GM21528 (cell line): ENCODE results near the gene MSMO1.
"Not testable (repeated sequence)": the region's sequence is repeated elsewhere in the genome, so short reads cannot be mapped to it uniquely, and the experiment has no call there.

Experiments used
- ATAC-seq: cut with Tn5 transposase; IDR thresholded peaks from one replicate; pipeline ENCODE4 v1.9.1; 2021; ENCODE audit warnings: mild to moderate bottlenecking, moderate library complexity; ENCODE audit not compliant: unreplicated experiment, low FRiP score

The MSMO1 gene

GRCh38 chr4:165324236-165324917 lies 3.1 kb upstream of the MSMO1 start:
- ATAC-seq, result no peak

- ATAC-seq, result no peak
Measured at GRCh38 chr4:165324918-165325304, 2.6 kb upstream of the MSMO1 start.

GRCh38 chr4:165325732-165326512 lies 1.5 kb upstream of the MSMO1 start:
- no peak for ATAC-seq

- ATAC-seq, result peak; percentile 21
Measured at GRCh38 chr4:165326831-165327210, 648 bp upstream of the MSMO1 start.

- ATAC-seq, result peak; percentile 6
Measured at GRCh38 chr4:165328101-165328425, 594 bp downstream of the MSMO1 start.

- no peak for ATAC-seq
Measured at GRCh38 chr4:165328708-165329107, 1.2 kb downstream of the MSMO1 start.

- ATAC-seq, result no peak
Measured at GRCh38 chr4:165330071-165330470, 2.6 kb downstream of the MSMO1 start.

GRCh38 chr4:165330666-165331065 lies 3.2 kb downstream of the MSMO1 start:
- ATAC-seq, result no peak

- no peak for ATAC-seq
Measured at GRCh38 chr4:165331359-165331758, 3.9 kb downstream of the MSMO1 start.

- ATAC-seq, result no peak
Measured at GRCh38 chr4:165331823-165332222, 4.4 kb downstream of the MSMO1 start.

GRCh38 chr4:165332502-165332901 lies 5.0 kb downstream of the MSMO1 start:
- no peak for ATAC-seq

- ATAC-seq, result no peak
Measured at GRCh38 chr4:165335163-165335703, 7.8 kb downstream of the MSMO1 start.

GRCh38 chr4:165336743-165337142 lies 9.3 kb downstream of the MSMO1 start:
- ATAC-seq, result no peak

GRCh38 chr4:165342340-165342739 lies 14.9 kb downstream of the MSMO1 start:
- not testable (repeated sequence) for ATAC-seq

GRCh38 chr4:165343353-165344191 lies 16.1 kb downstream of the MSMO1 start:
- no peak for ATAC-seq

- no peak for ATAC-seq
Measured at GRCh38 chr4:165345666-165346417, 18.4 kb downstream of the MSMO1 start.

GRCh38 chr4:165347647-165348569 lies 20.4 kb downstream of the MSMO1 start:
- no peak for ATAC-seq

GRCh38 chr4:165351359-165352130 lies 24.1 kb downstream of the MSMO1 start:
- no peak for ATAC-seq

- ATAC-seq, result no peak
Measured at GRCh38 chr4:165355900-165356300, 28.4 kb downstream of the MSMO1 start.
